ENCODE measurements around the gene POF1B. TPM values are rescaled to one million over a fixed set of nuclear protein-coding genes. Genes with fewer than 3 reads are reported as not detected.

The POF1B gene, protein sequence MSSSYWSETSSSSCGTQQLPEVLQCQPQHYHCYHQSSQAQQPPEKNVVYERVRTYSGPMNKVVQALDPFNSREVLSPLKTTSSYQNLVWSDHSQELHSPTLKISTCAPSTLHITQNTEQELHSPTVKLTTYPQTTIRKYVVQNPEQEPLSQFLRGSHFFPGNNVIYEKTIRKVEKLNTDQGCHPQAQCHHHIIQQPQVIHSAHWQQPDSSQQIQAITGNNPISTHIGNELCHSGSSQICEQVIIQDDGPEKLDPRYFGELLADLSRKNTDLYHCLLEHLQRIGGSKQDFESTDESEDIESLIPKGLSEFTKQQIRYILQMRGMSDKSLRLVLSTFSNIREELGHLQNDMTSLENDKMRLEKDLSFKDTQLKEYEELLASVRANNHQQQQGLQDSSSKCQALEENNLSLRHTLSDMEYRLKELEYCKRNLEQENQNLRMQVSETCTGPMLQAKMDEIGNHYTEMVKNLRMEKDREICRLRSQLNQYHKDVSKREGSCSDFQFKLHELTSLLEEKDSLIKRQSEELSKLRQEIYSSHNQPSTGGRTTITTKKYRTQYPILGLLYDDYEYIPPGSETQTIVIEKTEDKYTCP
- under 1 TPM in 1 of 2 donors, not detected in 1; under 0.01 TPM for total RNA-seq

DNA sequence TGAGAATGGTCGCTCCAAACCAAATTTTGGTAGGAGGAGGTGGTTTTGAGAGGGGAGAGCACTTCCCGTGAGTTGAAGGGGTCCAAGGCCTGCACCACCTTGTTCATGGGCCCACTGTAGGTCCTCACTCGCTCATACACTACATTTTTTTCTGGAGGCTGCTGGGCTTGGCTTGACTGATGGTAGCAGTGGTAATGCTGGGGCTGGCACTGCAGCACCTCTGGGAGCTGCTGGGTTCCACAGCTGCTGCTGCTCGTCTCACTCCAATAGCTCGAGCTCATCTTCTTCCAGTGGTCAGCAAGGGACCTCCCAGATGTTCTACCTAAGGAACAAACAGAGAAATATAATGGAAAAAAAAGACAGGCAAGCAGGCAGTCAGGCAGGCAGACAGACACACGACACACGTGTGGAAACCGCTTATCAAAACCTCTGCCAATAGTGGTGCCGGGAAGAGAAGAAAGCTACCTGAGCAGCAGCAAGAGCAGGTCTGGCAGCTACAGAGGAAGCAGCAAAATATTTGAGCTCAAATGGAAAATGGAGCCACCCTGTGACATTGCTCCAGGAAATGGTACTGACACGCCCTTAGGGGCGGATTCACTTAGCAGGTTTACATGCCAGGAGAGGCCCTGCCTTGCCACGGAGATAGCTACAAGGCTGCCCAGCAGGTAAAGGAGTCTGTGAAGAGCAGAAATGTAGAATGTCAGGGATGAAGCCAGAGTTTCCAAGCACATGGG is at the start of gene POF1B:
Gene POF1B, minus strand, starts transcription at position 492 of the 734 bp plus-strand sequence. Its CDS starts 211 bp downstream, at position 281.

DNA sequence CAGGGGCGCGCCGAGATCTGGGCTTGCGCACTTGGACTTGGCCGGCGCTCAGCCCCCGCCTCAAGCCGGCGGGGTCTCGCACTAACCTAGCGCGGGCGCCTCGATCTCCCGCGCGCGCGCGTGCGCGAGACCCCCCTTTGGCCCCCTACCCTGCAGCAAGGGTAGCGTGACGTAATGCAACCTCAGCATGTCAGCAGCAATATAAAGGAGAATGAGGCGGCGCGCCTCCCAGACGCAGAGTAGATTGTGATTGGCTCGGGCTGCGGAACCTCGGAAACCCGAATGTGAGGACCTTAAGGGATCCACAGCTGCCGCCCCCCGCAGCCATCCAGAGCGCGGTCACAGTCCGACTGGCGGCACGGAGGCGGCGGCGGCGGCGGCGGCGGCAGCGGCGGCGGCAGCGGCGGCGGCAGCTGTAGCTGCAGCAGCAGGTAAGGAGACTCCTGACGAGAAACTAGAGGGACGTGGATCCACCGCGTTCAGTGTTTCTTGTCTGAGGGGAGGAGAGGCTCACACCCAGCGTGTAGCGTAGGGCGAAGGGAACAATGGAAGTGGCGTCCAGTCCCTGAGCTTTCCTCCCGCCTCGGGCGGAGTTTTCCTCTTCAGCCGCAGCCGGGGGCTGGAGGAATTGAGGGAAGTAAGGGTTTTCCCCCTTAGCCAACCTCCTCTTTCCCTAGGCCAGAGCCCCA is 135.6 kb downstream of the POF1B start, which contains the start of the genes SATL1 and ZNF711:
Gene SATL1, minus strand, starts transcription at position 19 of the 689 bp plus-strand sequence. CDS start 134,811 bp downstream, outside the sequence.
Gene ZNF711, plus strand, starts transcription at position 231 of the 689 bp plus-strand sequence. CDS start 3,582 bp downstream, outside the sequence.

Other genes starting within 250 kb of the POF1B start
- not detected for gene SATL1, start 135.9 kb downstream of the POF1B start, total RNA-seq
- gene ZNF711, start 135.7 kb downstream of the POF1B start, total RNA-seq: under 1 TPM; 0.33 to 0.34 TPM